KG1 (cell line): ENCODE measurements around the gene HSD17B14.

Experiments
- DNase-seq: peaks from one replicate; lab custom pipeline; 2025; lab: John Stamatoyannopoulos, UW

The HSD17B14 gene

DNA sequence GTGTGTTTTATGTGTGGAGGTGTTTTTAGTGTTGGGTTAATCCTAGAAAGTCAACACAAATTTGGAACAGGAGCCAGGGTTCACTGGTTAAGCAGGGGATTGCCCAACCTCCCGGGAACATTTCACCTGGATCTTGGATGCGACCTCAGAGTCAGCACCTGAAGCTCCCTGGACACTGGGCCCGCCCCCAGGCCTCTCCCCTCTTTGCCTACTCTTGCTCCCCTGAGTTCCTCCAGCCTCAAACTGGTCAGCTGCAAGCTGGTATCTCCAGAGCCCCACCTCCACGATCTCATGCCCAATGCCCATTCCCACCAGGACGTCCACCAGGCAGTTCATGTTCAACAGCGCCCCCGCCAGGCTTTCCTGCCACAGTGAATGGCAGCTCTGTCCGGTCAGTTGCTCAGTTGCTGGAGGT lies 9.7 kb downstream of the HSD17B14 start:
- DNase-seq = no peak

DNA sequence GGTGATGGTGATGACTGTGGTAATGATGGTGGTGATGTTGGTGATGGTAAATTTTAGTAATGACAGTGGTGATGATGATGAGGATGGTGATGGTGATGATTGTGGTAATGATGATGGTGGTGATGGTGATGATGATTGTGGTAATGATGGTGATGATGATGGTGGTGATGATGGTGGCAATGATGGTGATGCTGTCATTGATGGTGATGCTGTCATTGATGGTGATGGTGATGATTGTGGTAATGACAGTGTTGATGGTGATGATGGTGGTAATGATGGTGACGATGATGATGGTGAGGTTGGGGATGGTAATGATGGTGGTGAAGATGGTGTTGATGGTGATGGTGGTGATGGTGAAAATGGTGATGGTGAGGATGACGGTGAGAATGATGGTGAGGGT lies 13.8 kb downstream of the HSD17B14 start:
- DNase-seq = no peak

DNA sequence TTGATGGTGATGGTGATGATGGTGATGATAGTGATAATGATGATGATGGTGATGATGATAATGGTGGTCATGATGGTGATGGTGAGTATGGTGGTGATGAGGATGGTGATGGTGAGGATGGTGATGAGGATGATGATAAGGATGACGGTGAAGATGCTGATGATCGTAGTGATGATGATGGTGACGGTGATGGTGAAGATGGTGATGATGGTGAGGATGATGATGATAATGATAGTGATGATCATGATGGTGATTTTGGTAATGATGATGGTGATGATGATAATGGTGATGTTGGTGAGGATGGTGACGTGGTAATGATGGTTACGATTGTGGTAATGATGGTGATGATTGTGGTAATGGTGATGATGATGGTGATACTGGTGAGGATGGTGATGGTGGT lies 14.7 kb downstream of the HSD17B14 start:
- DNase-seq = no peak

DNA sequence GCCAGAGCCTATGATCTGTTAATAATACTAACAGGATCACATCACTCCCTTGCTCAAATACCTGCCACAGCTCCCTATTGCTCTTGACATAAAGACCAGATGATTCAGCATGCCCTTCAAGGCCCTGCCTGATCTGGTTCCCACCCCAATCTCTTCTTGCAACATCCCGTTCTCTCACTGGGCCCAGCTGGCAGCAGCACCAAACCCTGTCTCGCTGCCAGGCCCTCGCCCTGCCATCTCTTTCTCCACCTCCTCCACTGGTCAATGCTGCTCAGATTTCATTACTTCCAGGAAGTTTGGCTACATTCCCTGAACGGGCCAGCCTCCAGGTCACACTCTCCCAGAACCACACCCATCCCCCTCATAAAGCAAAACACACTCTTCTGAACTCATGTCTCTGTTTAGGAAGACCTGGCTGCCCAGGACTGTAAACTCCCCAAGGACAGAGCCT lies 16.9 kb downstream of the HSD17B14 start:
- no peak for DNase-seq

DNA sequence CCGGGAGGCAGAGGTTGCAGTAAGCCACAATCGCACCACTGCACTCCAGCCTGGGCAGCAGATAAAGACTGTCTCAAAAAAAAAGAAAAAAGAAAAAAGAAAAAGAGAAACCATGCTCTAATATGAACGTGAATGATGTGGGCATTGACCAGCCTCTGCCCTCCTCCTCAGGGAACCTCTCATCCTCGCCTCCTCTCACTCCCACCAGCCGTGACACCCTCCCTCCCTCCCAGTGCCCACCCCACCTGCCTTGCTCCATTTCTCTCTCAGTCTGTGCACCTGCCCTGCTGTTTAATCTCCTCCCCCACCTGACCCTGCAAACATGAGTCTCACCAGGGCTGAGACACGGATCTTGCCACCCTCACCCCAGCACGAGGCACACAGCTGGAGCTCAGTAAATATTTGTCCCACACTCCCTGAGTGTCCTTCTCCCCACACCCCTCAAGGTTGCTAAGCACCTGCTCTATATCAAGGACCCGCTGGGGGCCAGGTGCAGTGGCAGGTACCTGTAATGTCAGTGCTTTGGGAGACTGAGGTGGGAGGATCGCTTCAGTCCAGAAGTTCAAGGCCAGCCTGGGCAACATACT lies 18.0 kb downstream of the HSD17B14 start:
- no peak for DNase-seq

DNA sequence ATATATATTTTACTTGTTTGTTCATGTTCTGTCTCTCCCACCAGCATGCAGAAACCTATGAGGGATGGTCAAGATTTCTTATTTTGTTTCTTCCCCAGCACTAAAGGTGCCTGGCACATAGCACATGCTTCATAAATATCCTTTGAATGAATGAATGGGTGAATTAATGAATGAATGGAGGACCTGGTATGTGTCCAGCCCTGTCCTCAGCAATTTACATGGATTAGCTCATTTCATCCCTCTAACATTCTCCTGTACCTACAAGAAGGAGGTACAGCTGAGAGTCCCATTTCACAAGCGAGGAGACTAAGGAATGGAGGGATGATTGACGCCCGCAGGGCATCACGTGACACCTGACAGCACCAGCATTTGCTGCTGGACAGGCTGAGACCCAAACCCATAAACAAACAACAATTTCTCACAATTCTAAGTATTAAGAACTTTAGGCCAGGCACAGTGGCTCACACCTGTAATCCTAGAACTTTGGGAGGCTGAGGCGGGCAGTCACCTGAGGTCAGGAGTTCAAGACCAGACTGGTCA lies 18.6 kb downstream of the HSD17B14 start:
- no peak for DNase-seq

DNA sequence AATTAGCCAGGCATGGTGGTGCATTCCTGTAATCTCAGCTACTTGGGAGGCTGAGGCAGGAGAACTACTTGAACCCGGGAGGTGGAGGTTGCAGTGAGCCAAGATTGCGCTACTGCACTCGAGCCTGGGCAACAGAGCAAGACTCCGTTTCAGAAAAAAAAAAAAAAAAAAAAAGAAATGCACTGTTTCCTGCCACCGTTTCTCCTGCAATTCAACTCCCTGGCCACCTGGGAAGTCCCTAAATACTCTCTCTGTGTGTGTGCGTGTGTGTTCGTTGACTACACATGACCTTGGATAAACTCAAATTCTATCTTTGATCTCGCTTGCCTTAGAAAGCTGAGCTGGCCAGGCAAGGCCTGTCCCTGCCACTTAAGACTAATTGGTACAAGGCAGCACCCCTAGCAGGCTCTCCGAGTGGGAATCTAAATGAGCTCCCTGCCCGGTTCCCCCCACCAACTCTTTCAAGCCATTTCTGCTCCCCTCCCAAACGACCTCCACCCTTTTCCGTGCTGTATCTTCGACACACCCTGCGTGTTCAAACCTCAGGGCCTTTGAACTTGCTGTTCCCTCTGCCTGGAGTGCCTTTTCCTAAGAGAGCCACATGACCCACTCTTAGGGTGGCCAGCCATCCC lies 20.3 kb downstream of the HSD17B14 start:
- no peak for DNase-seq

DNA sequence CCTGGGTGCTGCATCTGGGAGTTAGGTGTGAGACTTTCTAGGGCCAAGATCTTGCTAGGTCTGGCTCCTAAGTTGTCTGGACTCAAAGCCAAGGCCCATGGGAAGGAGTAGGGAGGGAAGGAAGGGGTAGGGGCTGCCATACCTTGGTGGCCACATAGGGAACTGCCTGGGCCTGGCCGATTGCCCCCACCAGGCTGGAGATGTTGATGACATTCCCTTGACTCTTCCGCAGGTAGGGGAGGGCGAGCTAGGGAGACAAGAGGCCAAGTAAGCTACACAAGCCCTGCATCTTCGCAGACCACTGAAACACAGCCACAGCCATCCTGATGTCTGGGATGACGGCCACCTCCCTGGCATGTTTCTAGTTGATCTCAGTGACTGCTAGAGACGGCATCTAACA lies 21.4 kb downstream of the HSD17B14 start:
- DNase-seq = no peak

DNA sequence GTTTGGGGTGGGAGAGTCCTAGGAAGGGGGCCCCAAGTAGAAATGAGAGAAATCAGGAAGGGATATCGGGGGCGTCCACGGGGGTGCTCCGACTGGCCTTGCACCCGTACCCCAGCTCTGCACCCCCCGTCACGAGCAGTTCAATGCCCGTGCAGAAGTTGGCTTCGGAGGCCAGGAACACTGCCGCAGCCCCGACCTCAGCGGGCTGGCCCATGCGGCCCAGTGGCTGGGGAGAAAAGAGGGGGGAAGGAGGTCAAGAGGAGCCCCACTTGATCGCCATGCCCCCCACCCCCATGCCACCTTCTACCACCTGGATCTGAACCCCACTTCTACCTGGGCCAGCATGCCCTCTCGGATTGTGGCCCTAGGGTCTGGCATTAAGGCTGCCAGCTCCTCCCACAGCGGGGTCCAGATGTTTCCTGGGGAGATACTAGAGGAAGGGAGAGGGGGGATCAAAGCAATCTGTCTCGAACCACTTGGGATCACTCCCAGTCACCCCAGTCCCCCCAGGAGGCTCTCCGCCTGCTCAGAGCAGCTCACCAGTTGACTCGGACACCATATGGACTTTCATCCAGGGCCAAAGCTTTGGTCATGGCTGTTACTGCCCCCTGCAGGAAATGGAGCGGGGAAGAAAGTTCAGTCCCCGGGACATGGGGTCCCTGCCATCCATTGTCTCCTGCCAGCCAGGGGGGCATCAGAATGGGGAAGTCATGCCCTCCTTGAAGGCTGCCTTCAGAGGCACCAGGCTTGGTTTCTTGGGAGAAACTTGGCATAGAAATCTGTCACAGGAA lies 23.0 kb downstream of the HSD17B14 start:
- no peak for DNase-seq

DNA sequence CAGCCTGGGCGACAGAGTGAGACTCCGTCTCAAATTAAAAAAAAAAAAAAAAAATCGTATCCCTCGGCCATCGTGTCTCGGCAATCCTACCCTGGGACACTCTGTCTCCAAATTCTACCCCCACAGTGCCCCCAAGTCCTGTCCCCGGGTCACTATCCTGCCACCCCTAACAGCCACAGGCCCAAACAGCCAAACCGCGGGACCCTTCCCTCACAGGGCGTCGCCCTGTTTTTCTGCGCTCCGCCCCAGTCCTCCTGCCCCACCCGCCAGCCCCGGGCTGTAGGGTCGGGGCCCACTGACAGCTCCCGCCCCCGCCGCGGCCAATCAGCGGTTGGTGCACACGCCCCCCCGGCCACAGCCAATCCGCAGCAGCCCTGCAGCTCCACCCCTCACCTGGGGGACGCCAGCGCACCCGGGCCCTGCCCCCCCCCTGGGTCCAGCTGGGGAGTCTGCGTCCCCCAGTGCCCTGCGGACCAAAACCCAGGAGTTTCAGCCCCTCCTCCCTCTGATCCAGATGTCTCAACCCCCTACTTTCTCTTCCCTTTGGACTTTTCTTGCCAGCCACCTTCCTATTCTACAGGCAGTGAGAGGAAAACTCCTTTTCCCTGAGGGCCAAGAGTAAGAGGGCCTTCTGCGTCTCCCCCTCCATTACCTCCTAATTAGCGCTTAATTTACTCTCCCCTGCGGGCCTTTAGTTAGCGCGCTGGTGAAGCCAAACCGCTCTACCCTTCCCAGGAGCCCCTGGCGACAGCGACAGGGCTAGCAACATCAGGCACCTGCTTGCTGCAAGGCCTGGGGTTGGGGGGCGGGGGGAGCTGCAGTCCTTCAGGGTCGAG lies 24.0 kb downstream of the HSD17B14 start:
- no peak for DNase-seq

DNA sequence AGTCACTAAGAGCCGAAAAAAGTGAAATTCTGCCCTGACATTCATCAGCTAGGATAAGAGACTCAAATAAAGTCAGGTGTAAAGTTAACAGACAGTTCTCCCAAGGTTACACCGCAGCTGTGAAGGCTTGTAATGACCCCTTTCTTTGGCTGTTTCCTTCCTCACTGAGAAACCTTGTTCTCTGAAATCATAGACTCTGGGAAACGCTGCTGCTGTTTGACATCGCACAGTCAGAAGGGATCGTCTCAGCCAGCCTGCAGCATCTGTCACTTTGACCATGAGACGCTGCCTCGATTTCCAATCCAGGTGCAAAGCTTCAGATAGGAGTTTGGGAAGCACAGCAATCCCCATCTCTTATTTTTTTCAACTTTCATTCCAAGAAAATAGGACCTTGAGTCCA lies 26.1 kb downstream of the HSD17B14 start:
- no peak for DNase-seq

DNA sequence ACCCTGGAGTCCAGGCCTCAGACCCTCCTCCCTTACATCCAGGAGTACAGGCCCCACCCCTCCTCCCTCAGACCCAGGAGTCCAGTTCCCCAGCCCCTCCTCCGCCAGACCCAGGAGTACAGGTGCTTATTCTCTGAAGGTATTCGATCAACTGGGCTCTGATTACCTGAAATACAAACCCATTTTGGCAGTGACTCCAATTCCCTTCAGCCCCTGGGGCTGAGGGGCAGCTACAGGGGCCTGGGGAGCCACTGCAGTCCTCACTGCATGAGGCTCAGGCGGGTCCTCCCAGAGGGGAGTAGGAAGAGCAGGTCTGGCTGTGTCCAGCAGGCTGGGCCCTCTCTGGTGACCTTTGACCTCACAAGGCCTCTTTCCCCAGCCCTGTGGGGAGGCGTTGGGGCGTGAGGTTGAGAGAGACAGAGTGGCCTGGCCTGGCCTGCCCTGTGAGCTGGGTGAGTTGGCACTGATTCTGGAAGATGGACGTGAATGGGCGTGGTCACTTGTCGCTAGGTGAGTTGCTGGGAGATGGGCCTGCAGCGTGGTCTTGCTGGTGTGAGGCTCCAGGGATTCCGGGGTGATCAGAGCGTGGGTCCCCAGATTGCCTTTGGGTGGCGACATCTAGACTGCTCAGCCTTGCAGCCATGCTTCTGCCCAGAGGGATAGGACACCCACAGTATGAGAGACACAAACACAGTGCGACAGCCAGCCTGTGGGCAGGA lies 28.5 kb downstream of the HSD17B14 start:
- DNase-seq = no peak

DNA sequence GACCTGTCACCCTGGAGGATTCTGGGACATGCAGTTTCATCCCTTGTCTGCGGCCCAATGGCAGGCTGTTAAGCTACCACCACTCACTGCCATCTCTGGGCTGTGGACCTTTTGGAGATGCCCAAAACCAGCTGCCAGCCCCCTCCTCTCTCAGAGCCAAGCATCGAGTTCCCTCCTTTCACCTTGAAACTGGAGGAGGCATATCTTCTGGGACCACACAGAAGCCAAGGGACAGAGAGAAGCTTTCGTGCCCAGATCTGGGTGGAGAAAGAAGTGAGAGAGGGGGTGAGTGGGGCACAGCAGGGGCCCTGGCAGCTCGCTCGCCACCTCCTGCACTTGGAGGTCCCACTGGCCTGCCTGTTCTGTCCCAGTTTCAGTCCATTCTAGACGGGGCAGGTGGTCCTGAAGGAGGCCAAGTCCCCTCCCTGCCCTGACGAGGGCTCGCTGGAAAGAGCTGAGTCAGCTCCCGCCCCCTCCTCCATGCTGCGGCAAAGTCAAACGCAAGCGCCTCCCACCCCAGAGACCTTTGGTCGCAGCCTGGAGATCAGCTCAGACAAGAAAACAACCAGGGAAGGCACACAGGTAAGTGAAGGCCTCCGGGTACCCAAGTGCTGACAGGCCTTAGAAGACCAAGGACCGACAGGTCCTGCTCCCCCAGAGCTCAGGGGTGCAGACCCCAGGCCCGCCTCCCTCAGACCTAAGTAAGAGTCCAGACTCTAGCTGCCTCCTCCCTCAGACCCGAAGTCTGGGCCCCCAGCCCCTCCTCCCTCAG lies 29.3 kb downstream of the HSD17B14 start:
- DNase-seq = no peak

DNA sequence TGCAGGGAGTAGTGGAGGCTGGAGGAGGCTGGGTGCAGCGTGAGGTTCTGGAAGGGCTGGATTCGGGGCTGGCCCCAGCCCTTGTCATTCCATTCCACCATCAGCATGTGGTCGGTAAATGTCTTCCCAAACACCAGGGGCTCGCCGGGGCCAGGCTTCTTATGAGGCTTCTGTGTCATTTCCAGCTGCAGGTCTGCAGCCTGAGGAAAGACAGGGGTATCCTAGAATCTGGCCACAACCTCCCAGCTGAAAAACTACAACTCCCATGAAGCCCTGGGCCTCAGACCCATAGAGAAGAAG lies 29.8 kb downstream of the HSD17B14 start:
- DNase-seq = no peak

DNA sequence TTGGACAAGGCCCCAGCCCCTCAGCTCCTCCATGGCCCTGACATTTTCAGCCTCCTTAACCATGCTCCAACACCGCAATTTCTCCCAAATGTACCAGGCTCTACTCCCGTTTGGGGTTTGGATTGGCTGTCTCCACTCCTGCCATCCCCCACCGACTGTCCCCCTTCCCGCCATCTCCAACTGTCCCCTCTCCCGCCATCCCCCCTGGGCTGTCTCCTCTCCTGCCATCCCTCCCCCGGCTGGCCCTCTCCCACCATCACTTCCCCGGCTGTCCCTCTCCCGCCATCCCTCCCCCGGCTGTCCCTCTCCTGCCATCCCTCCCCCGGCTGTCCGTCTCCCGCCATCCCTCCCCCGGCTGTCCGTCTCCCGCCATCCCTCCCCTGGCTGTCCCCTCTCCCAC lies 30.8 kb downstream of the HSD17B14 start:
- DNase-seq = no peak

DNA sequence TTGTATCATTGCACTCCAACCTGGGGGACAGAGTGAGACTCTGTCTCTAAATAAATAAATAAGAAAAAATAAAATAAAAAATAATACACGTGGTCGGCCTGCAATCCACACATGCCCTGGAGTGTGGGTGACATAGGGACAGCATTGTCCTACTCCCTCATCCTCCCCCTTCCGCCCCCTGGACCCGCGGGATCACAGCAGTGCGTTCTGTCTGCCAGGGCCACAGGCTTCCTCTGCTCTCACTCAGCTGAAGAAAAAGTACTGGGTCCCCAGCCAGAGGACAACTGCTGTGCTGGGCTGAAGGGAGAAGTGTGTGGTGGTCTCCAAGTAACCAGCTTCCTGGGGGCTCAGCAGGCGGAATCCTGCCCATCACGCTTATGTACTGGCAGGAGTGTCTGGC lies 31.8 kb downstream of the HSD17B14 start:
- no peak for DNase-seq

DNA sequence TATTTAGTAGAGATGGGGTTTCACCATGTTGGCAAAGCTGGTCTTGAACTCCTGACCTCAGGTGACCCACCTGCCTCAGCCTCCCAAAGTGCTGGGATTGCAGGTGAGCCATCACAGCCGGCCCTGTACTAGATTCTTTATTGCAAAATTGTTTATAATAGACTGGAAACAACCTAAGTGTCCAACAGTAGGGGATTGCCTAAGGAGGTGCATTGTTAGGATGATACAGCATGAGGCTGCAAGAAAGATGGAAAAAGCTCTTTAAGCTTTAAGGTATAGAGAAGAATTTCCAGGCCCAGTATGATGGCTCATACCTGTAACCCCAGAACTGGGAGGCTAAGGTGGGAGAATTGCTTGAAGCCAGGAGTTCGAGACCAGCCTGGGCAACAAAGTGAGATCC lies 33.7 kb downstream of the HSD17B14 start:
- no peak for DNase-seq

DNA sequence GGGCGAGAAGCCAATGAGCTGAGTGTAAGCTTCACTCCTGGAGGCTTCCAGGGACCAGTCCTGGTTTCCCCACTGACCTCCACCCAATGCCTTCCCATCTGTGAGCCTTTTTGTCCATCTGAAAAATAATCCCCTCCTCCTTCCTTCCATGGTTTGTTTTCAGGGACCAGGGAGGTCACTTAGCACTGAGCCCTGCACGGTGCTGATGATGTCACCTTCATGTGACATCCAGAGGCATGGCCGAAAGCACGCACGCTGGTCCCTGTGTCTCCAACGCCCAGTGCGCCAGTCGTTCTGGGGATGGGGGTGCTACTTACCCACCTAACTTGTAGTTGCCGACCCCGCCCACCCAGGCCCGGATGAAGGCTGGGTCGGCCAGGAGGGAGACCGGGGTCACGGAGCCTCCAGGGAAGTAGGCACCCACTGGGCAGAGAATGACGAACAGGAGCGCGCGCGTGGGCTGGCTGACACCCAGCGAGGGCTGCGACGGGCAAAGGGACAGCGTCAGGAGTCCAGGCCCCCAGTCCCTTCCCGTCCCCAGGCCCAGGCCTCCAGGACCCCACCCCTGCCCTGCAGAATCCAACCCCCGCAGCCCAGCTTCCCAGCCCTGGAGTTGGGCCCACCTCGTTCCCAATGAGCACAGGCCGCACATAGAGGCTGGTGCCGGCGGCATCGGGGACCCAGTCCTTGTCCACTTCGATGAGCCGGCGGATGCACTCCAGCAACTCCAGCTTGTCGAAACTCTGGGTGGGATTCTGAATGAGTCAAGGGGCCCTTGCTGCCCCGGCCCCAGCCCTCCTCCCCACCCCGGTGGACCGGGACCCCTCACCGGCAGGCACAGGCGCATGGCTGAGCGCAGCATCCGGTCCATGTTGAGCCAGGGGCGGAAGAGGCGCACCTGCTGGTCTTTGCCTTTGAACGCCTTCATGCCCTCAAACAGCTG lies 36.7 kb downstream of the HSD17B14 start:
- DNase-seq = no peak

DNA sequence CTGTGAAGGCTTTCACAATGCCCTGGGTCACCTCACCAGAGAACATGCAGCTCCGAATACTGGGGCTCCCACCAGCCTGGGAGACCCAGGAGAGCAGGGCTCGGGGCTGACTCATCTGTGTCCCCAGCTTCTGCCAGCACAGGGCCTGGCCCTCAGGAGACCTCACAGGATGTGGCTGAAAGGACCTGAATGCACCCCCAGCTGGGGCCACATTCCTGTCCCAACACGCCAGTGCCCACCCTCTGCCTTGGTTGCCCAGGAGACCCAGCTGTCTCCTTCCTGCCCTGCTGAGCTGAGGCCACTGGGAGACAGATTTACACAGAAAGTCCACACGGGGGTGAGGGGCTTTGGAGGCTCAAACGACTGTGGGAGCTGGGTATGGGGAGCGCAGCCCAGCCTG lies 37.4 kb downstream of the HSD17B14 start:
- DNase-seq = no peak

DNA sequence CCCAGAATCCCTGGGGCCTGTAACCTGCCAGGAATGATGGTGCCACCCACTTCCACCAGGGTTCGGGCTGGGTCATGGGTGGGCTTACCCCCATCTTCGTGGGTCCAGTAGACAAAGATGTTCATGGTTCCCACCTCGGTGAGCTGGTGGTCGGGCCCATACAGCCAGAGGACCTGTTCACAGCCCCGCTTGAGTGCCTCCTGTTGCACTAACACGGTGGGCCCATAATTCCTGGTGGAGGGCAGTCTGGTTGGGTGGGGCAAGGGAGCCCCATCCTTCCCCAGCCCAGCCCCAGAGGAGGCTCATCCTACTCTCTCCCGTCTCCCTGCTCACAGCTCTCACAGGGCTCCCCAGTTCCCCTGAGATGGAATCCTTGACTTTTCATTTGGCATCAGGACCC lies 39.2 kb downstream of the HSD17B14 start:
- DNase-seq = no peak
